Measurements from ENCODE around the gene MICALL2.

MICALL2 gene

DNA sequence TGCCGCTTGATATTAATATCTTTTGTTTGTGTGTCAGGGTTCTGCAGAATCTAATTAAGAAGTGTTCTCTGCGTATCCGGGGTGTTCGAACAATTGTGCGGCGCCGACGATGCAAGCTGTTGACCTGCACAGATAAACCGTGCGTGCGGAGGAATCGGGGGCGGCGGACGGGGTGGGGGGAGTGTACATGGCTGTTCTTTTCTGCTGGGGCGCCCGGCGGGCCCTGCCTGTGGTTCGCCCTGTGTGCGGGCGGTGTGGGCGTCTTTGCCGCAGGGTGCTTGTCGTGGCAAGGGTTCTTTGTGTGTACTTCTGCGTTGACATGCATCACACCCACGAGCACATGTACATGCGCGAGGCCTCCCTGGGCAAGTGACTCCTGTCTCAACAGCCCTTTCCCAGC is 47.9 kb downstream of the MICALL2 start:
- no peak overlapping the region for H3K27ac Mint-ChIP-seq
- ATAC-seq (replicated peaks), result no peak
- H3K4me1 Mint-ChIP-seq (ENCODE audit: low read depth in 2 of 2), result peaks cover 4 to 7% of the 10 kb centered on the region in 2 donors
- no peak overlapping the region for H3K4me3 Mint-ChIP-seq
- H3K9me3 Mint-ChIP-seq, result no peaks in the 10 kb centered on the region
- no peak for DNase-seq
- H3K27me3 Mint-ChIP-seq, result peaks cover 7 to 28% of the 10 kb centered on the region in 2 donors
- no peaks in the 10 kb centered on the region for H3K36me3 Mint-ChIP-seq (ENCODE audit: insufficient read depth)

DNA sequence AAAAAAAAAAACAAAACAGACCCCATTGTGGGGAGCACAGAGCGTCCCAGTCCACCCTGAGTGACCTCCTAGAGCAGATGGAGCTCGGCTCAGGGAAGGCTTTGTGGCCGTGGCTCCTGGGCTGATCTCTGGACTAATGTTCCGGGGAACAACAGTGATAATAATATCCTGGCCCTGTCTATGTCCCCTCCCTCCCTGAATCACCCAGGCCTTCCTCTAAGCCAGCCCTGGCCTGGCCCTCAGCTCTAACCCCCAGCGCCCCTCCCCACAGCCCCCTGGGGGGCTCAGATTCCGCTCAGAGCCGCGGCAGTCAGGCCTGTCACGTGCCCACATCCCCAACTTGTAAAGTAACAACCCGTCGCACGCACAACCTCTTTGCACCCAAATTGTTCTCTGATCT is 48.3 kb downstream of the MICALL2 start:
- H3K4me1 Mint-ChIP-seq (ENCODE audit: low read depth in 2 of 2), result peaks cover 4 to 7% of the 10 kb centered on the region in 2 donors
- no peaks in the 10 kb centered on the region for H3K9me3 Mint-ChIP-seq
- DNase-seq, result no peak
- H3K4me3 Mint-ChIP-seq, result no peak overlapping the region
- H3K27me3 Mint-ChIP-seq, result peaks cover 8 to 32% of the 10 kb centered on the region in 2 donors
- no peaks in the 10 kb centered on the region for H3K36me3 Mint-ChIP-seq (ENCODE audit: insufficient read depth)
- no peak for ATAC-seq (replicated peaks)
- no peak overlapping the region for H3K27ac Mint-ChIP-seq

DNA sequence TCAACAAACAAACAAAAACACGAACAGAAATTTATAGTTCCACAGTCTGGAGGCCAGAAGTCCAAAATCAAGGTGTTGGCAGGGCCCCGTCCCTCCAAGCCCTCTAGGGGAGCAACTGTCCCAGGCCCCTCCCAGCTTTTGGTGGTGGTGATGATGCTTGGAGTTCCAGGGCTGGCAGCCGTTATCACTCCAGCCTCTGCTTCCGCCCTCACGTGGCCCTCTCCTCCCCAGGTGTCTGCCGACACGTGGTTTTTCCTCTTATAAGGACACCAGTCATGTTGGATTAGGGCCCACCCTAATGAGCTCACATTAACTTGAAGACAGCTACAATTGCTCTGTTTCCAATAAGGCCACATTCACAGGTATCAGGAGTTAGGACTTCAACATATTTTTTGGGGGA is 49.7 kb downstream of the MICALL2 start:
- H3K9me3 Mint-ChIP-seq, result no peaks in the 10 kb centered on the region
- no peak overlapping the region for H3K27ac Mint-ChIP-seq
- ATAC-seq (replicated peaks) (no peak), DNase-seq (no peak)
- peaks cover 4 to 7% of the 10 kb centered on the region in 2 donors for H3K4me1 Mint-ChIP-seq (ENCODE audit: low read depth in 2 of 2)
- H3K27me3 Mint-ChIP-seq, result peaks cover 17 to 46% of the 10 kb centered on the region in 2 donors
- H3K4me3 Mint-ChIP-seq, result no peak overlapping the region
- no peaks in the 10 kb centered on the region for H3K36me3 Mint-ChIP-seq (ENCODE audit: insufficient read depth)

DNA sequence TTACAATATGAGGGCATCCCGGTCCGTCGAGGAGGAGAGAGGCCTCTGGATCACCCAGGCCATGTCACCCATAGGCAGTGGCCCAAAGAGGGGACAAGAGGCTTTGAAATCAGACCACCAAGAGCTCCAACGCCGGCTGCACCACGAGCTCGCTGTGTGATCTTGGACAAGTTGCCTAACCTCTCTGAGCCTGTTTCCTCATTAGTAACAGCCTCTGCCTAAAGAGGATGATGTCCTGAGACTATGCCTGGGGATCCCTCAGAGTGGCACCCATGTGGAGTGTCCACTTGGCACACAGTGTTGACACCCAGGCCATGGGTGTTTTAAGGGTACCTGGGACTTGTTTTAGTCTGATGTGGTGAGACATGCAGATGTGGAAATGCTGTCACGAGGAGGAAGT is 50.8 kb downstream of the MICALL2 start:
- DNase-seq (no peak), ATAC-seq (replicated peaks) (no peak)
- no peak overlapping the region for H3K27ac Mint-ChIP-seq
- no peaks in the 10 kb centered on the region for H3K9me3 Mint-ChIP-seq
- no peaks in the 10 kb centered on the region for H3K36me3 Mint-ChIP-seq (ENCODE audit: insufficient read depth)
- peaks cover 12 to 15% of the 10 kb centered on the region in 2 donors for H3K4me1 Mint-ChIP-seq (ENCODE audit: low read depth in 2 of 2)
- no peak overlapping the region for H3K4me3 Mint-ChIP-seq
- peaks cover 28 to 57% of the 10 kb centered on the region in 2 donors for H3K27me3 Mint-ChIP-seq

DNA sequence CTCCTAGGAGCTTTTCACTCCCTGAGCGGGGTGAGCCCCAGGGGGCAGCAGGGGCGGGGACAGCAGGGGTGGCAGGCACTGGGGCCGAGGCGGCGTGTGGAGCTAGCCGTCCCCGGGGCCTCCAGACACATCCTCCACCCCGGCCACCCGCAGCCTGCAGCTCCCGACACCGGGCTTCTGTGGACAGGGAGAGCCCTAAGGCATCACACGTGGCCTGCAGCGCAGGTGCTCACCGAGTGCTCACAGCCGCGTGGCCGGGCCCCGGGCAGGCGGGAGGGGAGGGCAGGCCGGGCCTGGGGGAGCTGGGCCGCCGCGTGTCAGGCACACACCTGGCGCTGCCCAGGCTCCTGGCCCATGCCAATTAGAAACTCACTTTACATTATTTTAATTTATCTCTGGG is 51.4 kb downstream of the MICALL2 start:
- H3K4me3 Mint-ChIP-seq, result no peak overlapping the region
- H3K27me3 Mint-ChIP-seq, result peaks cover 34 to 63% of the 10 kb centered on the region in 2 donors
- H3K4me1 Mint-ChIP-seq (ENCODE audit: low read depth in 2 of 2), result peaks cover 8 to 12% of the 10 kb centered on the region in 2 donors
- H3K27ac Mint-ChIP-seq, result no peak overlapping the region
- no peaks in the 10 kb centered on the region for H3K9me3 Mint-ChIP-seq
- DNase-seq, result no peak
- no peak for ATAC-seq (replicated peaks)
- no peaks in the 10 kb centered on the region for H3K36me3 Mint-ChIP-seq (ENCODE audit: insufficient read depth)

- H3K36me3 Mint-ChIP-seq (ENCODE audit: insufficient read depth), result no peaks in the 10 kb centered on the region
- H3K4me3 Mint-ChIP-seq, result no peak overlapping the region
- peaks cover 8% of the 10 kb centered on the region in 2 donors for H3K4me1 Mint-ChIP-seq (ENCODE audit: low read depth in 2 of 2)
- DNase-seq, result no peak
- no peak for ATAC-seq (replicated peaks)
- no peak overlapping the region for H3K27ac Mint-ChIP-seq
- no peaks in the 10 kb centered on the region for H3K9me3 Mint-ChIP-seq
- peaks cover 60 to 90% of the 10 kb centered on the region in 2 donors for H3K27me3 Mint-ChIP-seq
Measured at GRCh38 chr7:1404898-1405548, 54.2 kb downstream of the MICALL2 start.

DNA sequence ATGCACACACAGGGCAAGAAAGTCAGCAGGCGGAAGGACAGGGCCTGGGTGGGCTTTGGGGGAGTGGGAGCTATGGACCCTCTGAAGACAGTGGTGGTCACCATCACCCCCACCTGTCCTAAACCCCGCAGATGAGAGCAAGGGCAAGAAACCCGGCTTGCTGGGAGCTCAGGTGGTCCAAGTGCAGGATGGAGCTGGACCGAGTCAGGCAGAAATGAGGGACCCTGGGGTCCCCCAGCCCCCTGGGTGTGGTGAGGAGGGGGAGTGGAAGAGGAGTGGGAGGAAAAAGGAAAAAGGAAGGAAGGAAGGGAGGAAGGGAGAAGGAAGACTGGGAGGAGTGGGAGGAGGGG is 54.8 kb downstream of the MICALL2 start:
- no peak for DNase-seq
- H3K4me1 Mint-ChIP-seq (ENCODE audit: low read depth in 2 of 2), result peaks cover 8% of the 10 kb centered on the region in 2 donors
- no peak overlapping the region for H3K27ac Mint-ChIP-seq
- no peak for ATAC-seq (replicated peaks)
- H3K4me3 Mint-ChIP-seq, result no peak overlapping the region
- no peaks in the 10 kb centered on the region for H3K9me3 Mint-ChIP-seq
- no peaks in the 10 kb centered on the region for H3K36me3 Mint-ChIP-seq (ENCODE audit: insufficient read depth)
- peaks cover 60 to 86% of the 10 kb centered on the region in 2 donors for H3K27me3 Mint-ChIP-seq

- Mint-ChIP-seq H3K27ac (no peak overlapping the region), H3K9me3 (no peaks in the 10 kb centered on the region), H3K36me3 (ENCODE audit: insufficient read depth) (no peaks in the 10 kb centered on the region), H3K4me1 (ENCODE audit: low read depth in 2 of 2) (peaks cover 8% of the 10 kb centered on the region in 2 donors), H3K27me3 (peaks cover 61 to 86% of the 10 kb centered on the region in 2 donors), H3K4me3 (no peak overlapping the region)
- ATAC-seq (replicated peaks) (no peak), DNase-seq (no peak)
Measured at GRCh38 chr7:1403638-1404459, 55.4 kb downstream of the MICALL2 start.

- Mint-ChIP-seq H3K27me3 (peaks cover 65 to 89% of the 10 kb centered on the region in 2 donors), H3K9me3 (no peaks in the 10 kb centered on the region)
Measured at GRCh38 chr7:1402791-1403637, 56.3 kb downstream of the MICALL2 start.

DNA sequence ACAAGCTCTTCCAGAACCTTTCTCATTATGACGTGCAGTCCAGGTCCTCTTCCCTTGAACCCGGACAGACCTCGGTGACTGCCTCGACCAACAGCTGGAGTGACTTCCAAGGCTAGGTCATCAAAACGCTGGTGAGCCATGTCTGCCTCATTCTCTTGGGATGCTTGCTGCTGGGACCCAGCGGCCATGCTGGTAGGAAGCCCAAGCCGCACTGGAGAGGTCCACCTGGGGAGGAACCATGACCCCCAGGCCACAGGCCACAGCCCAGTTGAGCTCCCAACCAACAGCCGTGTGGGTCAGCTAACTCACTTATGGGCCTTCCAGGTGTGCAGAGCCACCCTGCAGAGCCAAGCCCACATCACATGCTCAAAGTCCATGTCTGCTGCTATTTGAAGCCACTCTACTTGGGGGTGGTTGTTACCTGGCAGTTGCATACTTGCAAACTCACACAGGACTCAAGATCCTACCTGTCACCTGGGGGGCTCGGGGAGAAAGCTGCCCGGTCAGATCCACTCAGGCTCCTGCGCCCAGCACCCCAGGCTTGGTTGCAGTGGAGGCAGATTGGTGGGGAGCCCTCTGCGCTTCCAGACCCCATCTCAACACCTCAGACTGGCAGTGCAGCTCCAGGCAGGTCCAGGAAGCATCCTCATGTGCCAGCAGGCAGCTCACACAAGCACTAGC is 57.0 kb downstream of the MICALL2 start:
- no peak overlapping the region for H3K4me3 Mint-ChIP-seq
- no peak overlapping the region for H3K27ac Mint-ChIP-seq
- H3K4me1 Mint-ChIP-seq (ENCODE audit: low read depth in 2 of 2), result peaks cover 8% of the 10 kb centered on the region in 2 donors
- no peaks in the 10 kb centered on the region for H3K36me3 Mint-ChIP-seq (ENCODE audit: insufficient read depth)
- ATAC-seq (replicated peaks), result no peak
- peaks cover 71 to 93% of the 10 kb centered on the region in 2 donors for H3K27me3 Mint-ChIP-seq
- H3K9me3 Mint-ChIP-seq, result peaks cover 0 to 4% of the 10 kb centered on the region in 2 donors
- DNase-seq, result no peak

More at GRCh38 chr7:1402791-1403637, 56.3 kb downstream of the MICALL2 start:
- Mint-ChIP-seq H3K27ac (no peak overlapping the region), H3K4me1 (ENCODE audit: low read depth in 2 of 2) (peaks cover 8% of the 10 kb centered on the region in 2 donors), H3K4me3 (no peak overlapping the region), H3K36me3 (ENCODE audit: insufficient read depth) (no peaks in the 10 kb centered on the region)
- DNase-seq, result no peak
- no peak for ATAC-seq (replicated peaks)

DNA sequence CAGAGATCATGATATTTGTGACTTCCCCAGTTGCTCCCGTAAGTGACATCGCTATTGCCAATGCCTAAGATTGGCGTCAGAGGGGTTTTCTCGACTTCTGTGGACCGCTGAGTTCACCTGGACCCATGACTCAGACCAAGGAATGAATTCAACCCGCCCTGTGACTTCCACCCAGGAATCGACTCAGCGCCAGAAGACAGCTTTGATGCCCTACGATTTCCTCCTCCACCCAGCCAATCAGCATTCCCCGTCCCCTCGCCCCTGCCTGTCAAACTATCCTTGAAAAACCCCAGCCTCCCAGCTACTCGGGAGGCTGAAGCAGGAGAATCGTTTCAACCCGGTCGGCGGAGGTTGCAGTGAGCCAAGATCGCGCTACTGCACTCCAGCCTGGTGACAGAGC is 58.3 kb downstream of the MICALL2 start:
- H3K9me3 Mint-ChIP-seq, result peaks cover 0 to 4% of the 10 kb centered on the region in 2 donors
- peaks cover 8% of the 10 kb centered on the region in 2 donors for H3K4me1 Mint-ChIP-seq (ENCODE audit: low read depth in 2 of 2)
- H3K4me3 Mint-ChIP-seq, result no peak overlapping the region
- H3K27ac Mint-ChIP-seq, result no peak overlapping the region
- ATAC-seq (replicated peaks) (no peak), DNase-seq (no peak)
- H3K36me3 Mint-ChIP-seq (ENCODE audit: insufficient read depth), result no peaks in the 10 kb centered on the region
- peaks cover 81 to 93% of the 10 kb centered on the region in 2 donors for H3K27me3 Mint-ChIP-seq

DNA sequence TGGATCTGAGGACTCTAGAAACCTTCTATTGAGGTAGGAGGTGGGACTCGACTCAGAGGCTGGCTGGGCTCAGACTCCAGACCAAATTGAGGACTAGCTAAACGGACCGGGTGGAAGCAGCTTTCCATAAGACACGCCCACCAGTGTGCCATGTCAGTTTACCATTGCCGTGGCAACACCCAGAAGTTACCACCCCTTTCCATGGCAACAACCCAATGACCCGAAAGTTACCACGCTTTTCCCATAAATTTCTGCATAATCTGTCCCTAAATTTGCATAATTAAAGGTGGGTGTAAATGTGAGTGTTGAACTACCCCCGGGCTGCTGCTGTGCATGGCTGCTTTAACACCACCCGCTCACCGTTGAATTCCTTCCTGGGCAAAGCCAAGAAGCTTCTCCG is 58.9 kb downstream of the MICALL2 start:
- Mint-ChIP-seq H3K27me3 (peaks cover 75 to 87% of the 10 kb centered on the region in 2 donors), H3K27ac (no peak overlapping the region), H3K4me3 (no peak overlapping the region), H3K36me3 (ENCODE audit: insufficient read depth) (no peaks in the 10 kb centered on the region), H3K4me1 (ENCODE audit: low read depth in 2 of 2) (peaks cover 8% of the 10 kb centered on the region in 2 donors), H3K9me3 (peaks cover 0 to 4% of the 10 kb centered on the region in 2 donors)
- no peak for ATAC-seq (replicated peaks)
- DNase-seq, result no peak
